ENCODE data around the gene VIPR1.

The VIPR1 gene

GRCh38 chr3:42500909-42501308, 1.5 kb upstream of the VIPR1 start:
- DNase-seq (ENCODE audit: low spot score), result no peak
- TF ChIP-seq CTCF (IDR thresholded peaks at IDR 0.05; ENCODE audit: extremely low read depth, missing control alignments), result no peak

- DNase-seq (ENCODE audit: low spot score), result no peak
- no peak for TF ChIP-seq CTCF (IDR thresholded peaks at IDR 0.05; ENCODE audit: extremely low read depth, missing control alignments)
These were observed 1.1 kb upstream of the VIPR1 start for GRCh38 chr3:42501321-42501680.

DNA sequence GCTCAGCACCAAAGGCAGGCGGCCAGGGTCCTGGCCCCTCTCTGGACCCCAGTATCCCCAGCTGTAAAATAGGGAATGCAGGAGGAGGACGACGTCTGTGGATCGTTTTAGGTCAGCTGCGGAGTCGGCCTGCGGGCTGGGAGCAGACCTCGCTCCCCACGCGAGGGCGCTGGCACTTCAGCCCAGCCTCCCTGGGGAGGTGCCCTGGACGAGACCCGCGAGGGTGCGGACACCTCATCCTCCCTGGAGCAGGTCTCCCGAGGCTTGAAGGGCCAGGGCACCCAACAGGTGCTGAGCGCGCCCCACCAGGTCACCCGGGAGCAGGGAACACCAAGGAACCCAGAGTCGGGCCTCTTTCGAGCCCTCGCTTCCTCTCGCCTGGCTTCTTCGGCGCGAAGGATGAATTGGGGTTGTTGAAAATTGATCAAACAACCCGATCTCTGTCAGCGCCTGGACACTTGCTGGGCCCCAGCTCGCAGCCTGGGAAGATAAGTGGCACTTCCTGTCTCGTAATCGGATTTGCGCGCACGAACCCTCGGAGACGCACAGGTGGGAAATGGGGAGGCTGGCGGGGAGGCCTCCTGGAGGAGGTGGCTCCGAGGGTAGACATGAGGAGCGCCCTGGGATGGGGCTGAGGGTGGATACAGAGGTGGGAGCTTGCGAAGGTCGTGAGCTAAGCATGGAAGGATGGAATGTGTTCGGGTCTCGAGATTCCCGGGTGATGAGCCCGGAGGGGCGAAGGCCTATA, 588 bp upstream of the VIPR1 start:
- peak; percentile 70 for DNase-seq (ENCODE audit: low spot score)
- peak; percentile 29 for TF ChIP-seq CTCF (IDR thresholded peaks at IDR 0.05; ENCODE audit: extremely low read depth, missing control alignments)

DNA sequence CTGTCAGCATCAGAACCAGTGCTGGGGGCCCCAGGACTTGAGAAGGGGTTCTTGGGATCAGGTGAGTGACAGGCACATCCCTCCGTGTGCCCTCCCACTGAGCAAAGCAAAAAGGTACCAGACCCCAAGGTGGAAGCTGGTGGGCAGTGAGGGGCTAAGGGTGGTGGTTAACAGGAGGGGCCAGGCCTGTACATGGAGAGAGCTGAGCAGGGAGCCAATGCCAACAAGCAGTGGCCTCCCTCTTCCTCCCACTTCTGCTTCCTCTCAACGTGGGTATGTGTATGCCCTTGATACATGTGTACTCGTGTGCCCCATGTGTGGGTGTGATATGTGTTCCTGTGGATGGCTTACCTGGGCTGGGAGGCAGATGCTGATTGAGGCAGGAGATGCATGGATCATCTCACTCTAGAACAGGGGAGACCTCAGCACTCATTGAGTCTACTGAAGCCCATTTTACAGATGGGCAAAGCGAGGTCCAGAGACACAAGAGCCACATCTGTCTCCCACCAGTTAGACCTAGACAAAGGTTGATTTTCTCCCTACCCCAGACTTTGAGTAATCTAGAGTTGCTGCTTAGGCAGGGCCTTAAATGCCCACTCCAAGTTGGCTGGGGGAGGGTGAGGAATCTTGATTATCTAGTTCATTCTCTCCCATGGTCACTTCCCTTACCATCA, 945 bp downstream of the VIPR1 start:
- no peak for DNase-seq (ENCODE audit: low spot score)
- TF ChIP-seq CTCF (IDR thresholded peaks at IDR 0.05; ENCODE audit: extremely low read depth, missing control alignments), result no peak

DNA sequence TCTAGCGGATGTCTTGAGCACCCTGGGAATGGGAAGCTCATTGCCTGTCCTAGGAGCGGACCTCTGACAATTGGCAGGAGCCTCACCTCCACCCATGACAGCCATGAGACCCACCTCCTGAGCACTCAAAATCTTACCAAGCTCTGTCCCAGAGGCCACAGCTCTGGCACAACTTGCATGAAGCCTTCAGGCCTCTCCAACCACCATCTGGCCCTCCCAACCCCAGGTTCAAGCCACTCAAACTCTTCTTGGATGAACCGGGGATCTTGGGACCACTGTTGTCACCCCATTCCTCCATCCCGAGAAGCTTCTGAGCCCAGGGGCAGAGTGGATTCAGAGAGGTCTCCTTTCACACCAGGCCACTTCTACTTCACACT, 1.5 kb downstream of the VIPR1 start:
- no peak for TF ChIP-seq CTCF (IDR thresholded peaks at IDR 0.05; ENCODE audit: extremely low read depth, missing control alignments)
- no peak for DNase-seq (ENCODE audit: low spot score)

GRCh38 chr3:42504334-42505127, 2.1 kb downstream of the VIPR1 start:
- no peak for DNase-seq (ENCODE audit: low spot score)
- no peak for TF ChIP-seq CTCF (IDR thresholded peaks at IDR 0.05; ENCODE audit: extremely low read depth, missing control alignments)

Data from GM20000 (cell line).